Measurements from ENCODE around the gene CUEDC1.
"Not testable (repeated sequence)": the region's sequence is repeated elsewhere in the genome, so short reads cannot be mapped to it uniquely, and the experiment has no call there.

Gene CUEDC1

GRCh38 chr17:57923182-57923872, 31.9 kb downstream of the CUEDC1 start:
- H3K4me2 ChIP-seq (ENCODE audit: low read length) = no peak overlapping the region
- H2AFZ ChIP-seq = no peak overlapping the region
- no peaks in the 10 kb centered on the region for H3K9me3 ChIP-seq (ENCODE audit: control insufficient read depth, low read length)
- no peaks in the 10 kb centered on the region for H3K36me3 ChIP-seq (ENCODE audit: control insufficient read depth, insufficient read depth, low read length)
- no peaks in the 10 kb centered on the region for H3K4me1 ChIP-seq
- H3K9ac ChIP-seq = no peak overlapping the region
- no peaks in the 10 kb centered on the region for H3K27me3 ChIP-seq (ENCODE audit: control insufficient read depth, insufficient read depth, low read length)
- H3K4me3 ChIP-seq (ENCODE audit: low read depth, low read length) = no peak overlapping the region
- H3K27ac ChIP-seq = no peak overlapping the region
- H3K79me2 ChIP-seq = peaks cover 10% of the 10 kb centered on the region
- TF ChIP-seq CTCF (IDR thresholded peaks at IDR 0.05) = no peak

- not testable (repeated sequence) for H3K27me3 ChIP-seq (ENCODE audit: control insufficient read depth, insufficient read depth, low read length); H3K36me3 ChIP-seq (ENCODE audit: control insufficient read depth, insufficient read depth, low read length); H3K9ac ChIP-seq; H3K4me2 ChIP-seq (ENCODE audit: low read length); H3K79me2 ChIP-seq; H3K9me3 ChIP-seq (ENCODE audit: control insufficient read depth, low read length); H3K4me3 ChIP-seq (ENCODE audit: low read depth, low read length); H3K27ac ChIP-seq; H3K4me1 ChIP-seq; H2AFZ ChIP-seq
Observed at GRCh38 chr17:57922745-57923144, 32.5 kb downstream of the CUEDC1 start.

- Histone ChIP-seq H3K4me1 (no peaks in the 10 kb centered on the region), H3K36me3 (ENCODE audit: control insufficient read depth, insufficient read depth, low read length) (no peaks in the 10 kb centered on the region), H3K79me2 (peaks cover 4% of the 10 kb centered on the region), H3K9ac (no peak overlapping the region), H3K4me2 (ENCODE audit: low read length) (no peak overlapping the region), H3K27me3 (ENCODE audit: control insufficient read depth, insufficient read depth, low read length) (no peaks in the 10 kb centered on the region), H3K27ac (no peak overlapping the region), H3K4me3 (ENCODE audit: low read depth, low read length) (no peak overlapping the region), H2AFZ (no peak overlapping the region), H3K9me3 (ENCODE audit: control insufficient read depth, low read length) (no peaks in the 10 kb centered on the region)
- TF ChIP-seq CTCF (IDR thresholded peaks at IDR 0.05) = no peak
Observed at GRCh38 chr17:57920916-57921703, 34.1 kb downstream of the CUEDC1 start.

- no peak for TF ChIP-seq CTCF (IDR thresholded peaks at IDR 0.05)
- H3K9me3 ChIP-seq (ENCODE audit: control insufficient read depth, low read length) = no peaks in the 10 kb centered on the region
- H2AFZ ChIP-seq = no peak overlapping the region
- H3K36me3 ChIP-seq (ENCODE audit: control insufficient read depth, insufficient read depth, low read length) = no peaks in the 10 kb centered on the region
- no peak overlapping the region for H3K4me2 ChIP-seq (ENCODE audit: low read length)
- no peaks in the 10 kb centered on the region for H3K27me3 ChIP-seq (ENCODE audit: control insufficient read depth, insufficient read depth, low read length)
- no peak overlapping the region for H3K9ac ChIP-seq
- no peak overlapping the region for H3K27ac ChIP-seq
- H3K4me3 ChIP-seq (ENCODE audit: low read depth, low read length) = no peak overlapping the region
- H3K4me1 ChIP-seq = no peaks in the 10 kb centered on the region
- no peaks in the 10 kb centered on the region for H3K79me2 ChIP-seq
Observed at GRCh38 chr17:57919918-57920317, 35.3 kb downstream of the CUEDC1 start.

- Histone ChIP-seq H3K79me2 (no peaks in the 10 kb centered on the region), H3K36me3 (ENCODE audit: control insufficient read depth, insufficient read depth, low read length) (no peaks in the 10 kb centered on the region), H3K4me1 (no peaks in the 10 kb centered on the region), H2AFZ (no peak overlapping the region), H3K4me2 (ENCODE audit: low read length) (no peak overlapping the region), H3K9me3 (ENCODE audit: control insufficient read depth, low read length) (no peaks in the 10 kb centered on the region), H3K27ac (no peak overlapping the region), H3K27me3 (ENCODE audit: control insufficient read depth, insufficient read depth, low read length) (no peaks in the 10 kb centered on the region), H3K9ac (no peak overlapping the region), H3K4me3 (ENCODE audit: low read depth, low read length) (no peak overlapping the region)
- TF ChIP-seq CTCF (IDR thresholded peaks at IDR 0.05) = no peak
Observed at GRCh38 chr17:57918017-57918895, 37.0 kb downstream of the CUEDC1 start.

Measured in parathyroid adenoma (tissue), 2 donors.